Stimulated activated CD8-positive, alpha-beta memory T cell treated with anti-CD3 and anti-CD28 coated beads, Interleukin-4, amount 100 ng/mL, for 48 hours (primary cell): Measurements from ENCODE around the gene CTIF.

Experiments used
- DNase-seq: peaks from one replicate; pipeline ENCODE4 v3.0.0-alpha.2; 2020

Gene CTIF

DNA sequence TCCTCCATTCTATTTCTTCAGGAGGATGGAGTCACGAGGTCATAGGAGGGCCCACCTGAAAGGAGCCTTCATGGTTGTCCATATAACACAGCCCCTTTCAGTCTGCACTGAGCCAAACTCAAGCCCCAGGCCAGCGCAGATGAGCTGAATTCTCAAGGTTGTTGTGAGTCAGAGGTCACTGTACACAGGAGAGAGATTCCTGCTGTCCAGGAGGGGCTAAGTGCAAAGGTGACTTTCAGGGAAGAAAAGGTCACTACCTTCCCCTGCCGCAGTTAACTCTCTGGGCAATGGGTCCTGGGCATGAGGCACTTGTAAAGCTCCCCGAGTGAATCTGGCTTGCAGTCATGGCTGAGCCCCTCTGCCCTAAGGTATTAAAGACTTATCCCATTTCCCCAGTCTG is 150.7 kb downstream of the CTIF start:
- no peak for DNase-seq

DNA sequence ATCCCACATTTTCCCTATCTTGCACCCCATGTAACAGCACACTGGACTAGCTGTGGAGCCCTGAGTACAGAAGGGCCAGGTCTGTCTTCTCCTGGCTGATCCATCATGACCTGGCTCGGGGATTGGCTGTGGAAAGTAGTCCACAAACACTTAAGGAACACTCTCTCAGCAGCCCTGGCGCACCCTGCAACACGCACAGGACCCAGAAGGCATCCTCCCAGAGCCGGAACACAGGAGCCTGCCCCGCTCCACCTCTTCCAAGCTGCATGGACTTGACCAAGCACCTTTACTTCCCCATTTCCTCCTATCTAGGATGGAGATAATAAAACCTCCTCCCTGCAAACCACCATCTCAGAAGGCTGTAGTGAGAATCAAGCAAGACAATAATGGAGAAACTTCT is 151.7 kb downstream of the CTIF start:
- DNase-seq, result no peak

DNA sequence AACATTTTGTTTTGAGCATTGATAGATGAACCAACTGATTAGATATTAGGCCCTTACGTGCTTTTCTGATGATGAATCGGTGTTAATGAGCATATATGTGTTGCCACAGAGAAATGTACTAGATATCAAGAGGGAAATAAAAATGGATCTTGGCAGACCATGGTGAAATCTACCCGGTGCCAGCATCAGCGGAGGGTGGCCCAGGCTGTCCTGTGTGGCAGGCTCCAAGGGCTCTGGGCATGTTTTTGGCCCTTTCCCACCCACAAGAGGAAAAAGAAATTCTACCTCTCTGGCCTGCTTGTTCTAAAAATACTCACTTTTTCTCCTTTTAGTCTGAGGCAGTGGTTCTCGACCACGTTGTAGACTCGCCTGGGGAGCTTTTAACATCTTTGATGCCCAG is 154.2 kb downstream of the CTIF start:
- no peak for DNase-seq

DNA sequence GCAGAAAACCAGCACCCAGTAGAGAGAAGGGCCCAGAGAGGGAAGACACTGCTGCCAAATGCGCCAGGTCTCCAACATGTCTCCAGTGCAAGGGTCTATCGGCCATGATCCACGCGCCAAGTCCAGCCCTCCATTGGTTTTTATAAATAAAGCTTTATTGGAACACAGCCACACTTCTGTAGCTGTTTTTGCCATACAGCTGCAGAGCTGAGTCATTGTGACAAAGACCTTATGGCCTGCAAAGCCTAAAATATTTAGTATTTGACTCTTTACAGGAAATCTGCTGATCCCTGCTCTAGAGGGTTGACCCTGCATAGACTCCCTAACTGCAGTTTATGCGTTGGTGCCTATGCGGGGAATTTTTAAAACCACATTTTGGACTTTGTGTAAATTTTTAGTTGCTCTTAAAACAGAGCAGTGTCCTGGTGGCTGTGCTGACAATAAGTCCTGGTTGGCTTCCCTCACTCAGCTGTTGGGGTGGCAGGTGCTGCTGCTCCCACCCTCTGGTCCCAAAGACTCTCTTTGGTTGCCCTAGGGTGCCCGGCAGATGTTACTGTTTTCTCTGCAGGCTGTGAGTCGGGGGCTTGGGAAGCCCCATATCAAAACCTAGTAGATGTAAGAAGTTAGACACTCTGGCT is 154.9 kb downstream of the CTIF start:
- DNase-seq, result no peak

DNA sequence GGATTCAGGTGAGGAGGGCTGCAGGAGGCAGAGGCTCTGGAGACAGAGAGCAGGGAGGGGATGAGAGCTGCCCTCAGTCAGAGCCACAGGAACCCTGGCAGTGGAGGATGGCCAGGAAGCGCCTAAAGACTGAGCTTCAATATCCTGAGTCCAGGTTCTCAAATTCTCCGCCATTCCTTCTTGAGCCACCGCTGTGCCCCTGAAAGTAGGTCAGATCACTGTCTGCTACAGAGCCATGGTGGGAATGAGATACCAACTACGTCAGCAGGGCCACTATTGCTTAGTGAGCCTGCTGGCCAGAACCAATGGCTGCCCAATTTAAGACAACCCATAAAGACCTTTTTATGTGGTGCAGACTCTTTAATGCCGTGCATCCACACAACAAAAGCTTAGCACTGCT is 155.5 kb downstream of the CTIF start:
- DNase-seq, result no peak

DNA sequence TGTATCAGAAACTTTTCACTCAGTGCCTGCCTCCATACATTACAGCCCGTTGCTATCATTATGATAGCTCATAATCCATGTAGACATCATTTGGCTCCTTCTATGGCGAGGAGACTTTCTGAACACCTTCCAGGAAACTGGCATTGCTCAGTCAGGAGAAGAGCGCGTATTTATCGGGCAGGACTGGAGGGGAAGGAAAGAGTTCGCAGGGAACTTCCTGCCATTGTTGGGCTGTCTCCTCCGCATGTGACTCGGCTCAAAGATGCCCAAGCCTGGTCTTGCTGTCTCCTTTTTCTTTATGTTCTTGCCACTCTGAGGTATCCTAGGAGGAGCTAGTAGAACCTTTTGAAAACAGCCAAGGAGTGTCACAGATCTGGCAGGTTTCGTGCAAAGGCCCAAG is 156.8 kb downstream of the CTIF start:
- no peak for DNase-seq

DNA sequence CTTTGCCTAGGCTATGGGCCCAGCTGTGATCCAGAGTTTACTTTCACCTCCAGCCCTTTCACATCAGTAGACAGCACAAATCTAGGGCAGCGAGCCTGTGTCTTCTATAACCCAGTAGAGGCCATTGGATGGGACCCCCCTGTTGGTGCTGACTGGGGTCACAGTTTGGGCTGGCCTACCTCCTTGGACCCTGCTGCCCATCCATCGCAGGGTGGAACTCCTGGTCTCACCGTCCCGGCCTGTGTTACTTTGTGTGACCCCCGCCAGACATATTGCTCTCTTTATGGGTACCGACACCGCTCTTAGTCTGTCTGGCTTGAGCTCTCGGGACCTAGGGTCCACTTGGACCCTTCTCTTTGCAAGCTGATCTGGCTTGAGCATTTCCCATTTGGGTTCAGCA is 157.4 kb downstream of the CTIF start:
- DNase-seq, result no peak

DNA sequence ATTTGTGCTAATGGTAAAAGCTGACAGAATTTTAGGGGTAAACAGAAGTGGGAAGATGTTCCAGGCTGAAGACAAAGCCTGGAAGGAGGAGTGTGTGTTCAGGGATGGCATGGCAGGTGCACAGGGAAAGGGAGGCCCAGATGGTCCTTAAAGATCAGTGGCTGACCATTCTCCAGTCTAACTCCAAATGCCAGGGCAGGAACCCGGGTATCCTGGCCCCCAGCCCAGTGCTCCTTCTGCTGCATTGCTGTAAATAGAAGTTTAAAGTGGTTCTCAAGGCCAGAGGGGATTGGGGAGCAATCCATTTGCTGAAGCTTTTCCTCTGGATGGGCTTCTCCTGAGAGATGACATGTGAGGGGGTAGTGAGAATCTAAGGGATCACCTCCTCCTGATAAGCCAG is 158.6 kb downstream of the CTIF start:
- no peak for DNase-seq

DNA sequence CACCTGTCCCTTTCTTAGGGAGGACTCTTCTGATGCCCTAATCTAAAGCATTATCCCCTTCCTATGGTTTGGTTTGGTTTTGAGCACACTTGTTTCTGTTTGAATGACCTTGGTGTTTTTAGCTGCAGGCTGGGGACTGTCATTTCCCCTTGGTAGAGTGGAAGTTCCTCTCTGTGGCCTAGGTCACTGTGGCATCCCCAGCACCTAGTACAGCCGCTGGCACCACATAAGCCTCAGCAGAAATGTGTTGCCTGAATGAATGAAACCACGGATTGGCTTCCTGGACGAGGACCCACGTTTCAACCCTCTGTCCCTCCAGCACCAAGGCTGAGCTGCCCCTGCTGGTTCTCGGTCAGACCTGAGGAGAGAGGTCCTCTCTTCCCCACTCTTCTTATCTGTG is 159.9 kb downstream of the CTIF start:
- DNase-seq, result no peak

DNA sequence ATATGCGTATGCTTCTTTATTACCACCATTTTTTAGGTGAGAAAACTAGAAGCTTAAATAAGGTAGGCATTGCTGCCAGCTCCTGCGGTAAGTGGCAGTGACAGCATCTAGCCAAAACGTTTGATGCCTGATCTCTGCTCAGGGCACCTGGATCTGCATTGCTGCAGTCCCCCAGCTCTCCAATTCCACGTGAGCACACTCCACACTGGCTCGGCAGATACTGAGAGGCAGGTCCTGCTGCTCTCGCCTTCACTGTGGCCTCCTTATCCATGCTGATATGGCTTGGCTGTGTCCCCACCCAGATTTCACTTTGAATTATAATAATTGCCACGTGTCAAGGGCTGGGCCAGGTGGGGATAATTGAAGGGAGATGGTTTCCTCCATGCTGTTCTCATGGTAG is 160.9 kb downstream of the CTIF start:
- DNase-seq, result no peak

DNA sequence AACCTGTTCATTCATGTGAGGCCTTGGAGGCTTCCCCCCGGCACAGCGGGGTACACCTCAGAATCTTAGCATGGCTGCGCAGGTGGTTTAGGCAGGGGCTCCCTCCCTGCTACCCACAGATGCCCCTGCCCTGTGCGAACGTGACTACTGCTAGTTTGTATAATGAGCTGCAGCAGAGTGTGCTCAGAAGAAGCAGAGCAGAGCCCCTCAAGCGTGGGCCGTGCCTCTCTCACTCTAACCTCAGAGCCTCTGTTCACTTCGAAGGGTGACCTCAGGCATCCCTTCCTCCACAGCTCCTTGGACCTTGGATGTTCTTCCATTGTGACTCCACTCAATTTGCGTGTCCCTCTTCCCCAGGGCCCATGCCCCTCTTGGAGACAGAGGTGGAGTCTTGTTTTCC is 161.6 kb downstream of the CTIF start:
- no peak for DNase-seq

DNA sequence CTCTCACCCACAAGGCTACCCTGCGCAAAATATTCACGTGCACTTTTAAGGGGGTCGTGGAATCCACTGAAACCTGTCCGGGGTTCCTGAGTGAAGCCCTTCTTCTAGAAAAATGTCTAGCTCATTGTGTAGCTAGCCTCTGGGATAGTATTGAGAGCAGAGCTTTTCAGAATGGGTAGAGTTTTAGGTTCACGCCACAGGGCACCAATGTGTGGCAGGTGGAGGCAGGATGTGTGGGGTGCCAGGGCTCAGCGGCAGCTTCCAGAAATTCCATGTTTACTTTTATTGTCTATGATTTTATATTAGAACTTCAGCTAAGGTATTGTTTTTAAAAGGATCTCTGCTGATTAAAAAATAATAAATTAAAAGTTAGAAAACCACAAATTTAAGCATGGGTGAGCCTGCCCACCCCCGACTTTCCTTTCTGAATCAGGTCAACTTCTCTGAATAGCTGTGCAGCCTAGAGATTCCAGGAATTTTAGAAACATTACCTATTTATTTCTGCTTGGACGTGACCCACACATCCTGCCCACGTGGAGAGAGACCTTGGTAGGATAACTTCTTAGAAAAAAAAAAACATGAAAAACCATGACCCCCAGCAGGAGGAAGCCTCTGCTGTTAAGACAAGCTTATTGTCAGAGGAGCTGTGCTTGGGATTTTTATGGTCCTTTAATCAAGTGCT is 163.7 kb downstream of the CTIF start:
- no peak for DNase-seq

DNA sequence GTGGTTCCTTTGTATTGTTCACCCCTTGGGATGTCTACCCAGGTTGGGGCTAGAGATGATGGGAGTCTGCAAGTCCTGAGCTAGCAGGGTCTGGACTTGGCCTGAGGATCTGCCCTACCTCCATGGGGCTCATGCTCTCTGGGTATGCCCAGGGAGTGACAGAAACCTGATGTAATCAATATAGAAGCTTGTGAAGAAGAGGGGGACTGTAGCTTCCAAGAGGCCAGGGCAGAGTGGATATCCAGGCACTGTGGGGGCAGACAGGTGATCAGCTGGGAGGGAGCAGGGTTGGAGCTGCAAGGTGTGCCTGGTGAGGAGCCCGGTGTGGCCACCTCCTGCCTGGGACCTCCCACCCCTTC is 164.2 kb downstream of the CTIF start:
- no peak for DNase-seq

DNA sequence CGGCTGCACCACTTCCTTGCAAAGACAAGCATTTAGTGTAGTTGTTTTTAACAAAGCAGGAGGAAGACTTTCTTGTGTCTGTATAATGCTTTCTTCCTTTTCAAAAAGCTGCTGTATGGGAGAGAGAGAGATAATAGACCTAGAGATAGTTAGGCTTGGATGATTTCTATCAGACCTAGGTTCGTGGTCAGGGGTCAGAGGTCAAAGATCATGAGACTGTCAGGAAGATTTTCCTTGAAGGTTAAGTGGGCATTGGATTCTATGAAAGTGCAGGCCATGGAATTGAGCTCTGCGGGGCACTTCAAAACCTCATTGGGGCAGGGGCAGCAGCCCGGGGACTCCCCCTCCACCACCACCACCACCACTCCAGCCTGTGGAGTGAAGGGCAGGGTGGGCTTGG is 164.6 kb downstream of the CTIF start:
- no peak for DNase-seq

DNA sequence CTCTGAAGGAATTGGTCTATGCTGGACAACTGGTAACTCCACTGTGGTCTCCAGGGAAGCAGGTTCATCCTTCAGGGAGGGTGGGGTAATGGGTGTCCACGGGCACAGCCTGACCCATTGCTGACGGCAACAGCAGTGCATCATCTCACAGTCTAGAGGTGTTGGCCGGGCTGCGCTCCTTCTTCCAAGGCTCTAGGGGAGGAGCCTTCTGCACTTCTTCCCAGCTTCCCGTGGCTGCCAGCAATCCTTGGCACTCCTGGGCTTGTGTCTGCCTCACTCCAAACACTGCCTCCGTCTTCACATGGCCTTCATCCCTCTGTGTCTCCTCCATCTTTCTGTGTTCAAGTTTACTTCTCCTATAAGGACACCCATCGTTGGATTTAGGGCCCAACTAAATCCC is 166.2 kb downstream of the CTIF start:
- DNase-seq, result no peak

DNA sequence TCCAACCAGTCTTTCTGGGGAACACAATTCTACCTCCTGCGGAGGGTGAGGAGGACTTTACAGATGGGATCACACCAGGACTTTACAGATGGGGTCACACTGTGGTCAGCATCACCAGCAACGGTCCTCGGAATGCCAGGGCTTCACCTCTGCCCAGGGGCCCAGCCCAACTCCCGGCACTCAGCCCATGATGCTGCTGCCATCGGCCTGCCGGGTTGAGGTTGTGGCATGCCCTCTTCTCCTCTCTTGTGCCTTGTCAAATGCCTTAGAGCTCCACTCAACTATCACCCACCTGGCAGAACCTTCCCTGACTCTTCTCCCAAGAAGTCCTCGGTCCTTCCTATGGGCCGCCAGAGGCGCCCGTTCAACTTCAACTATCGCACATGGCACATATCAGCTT is 166.7 kb downstream of the CTIF start:
- DNase-seq, result no peak

DNA sequence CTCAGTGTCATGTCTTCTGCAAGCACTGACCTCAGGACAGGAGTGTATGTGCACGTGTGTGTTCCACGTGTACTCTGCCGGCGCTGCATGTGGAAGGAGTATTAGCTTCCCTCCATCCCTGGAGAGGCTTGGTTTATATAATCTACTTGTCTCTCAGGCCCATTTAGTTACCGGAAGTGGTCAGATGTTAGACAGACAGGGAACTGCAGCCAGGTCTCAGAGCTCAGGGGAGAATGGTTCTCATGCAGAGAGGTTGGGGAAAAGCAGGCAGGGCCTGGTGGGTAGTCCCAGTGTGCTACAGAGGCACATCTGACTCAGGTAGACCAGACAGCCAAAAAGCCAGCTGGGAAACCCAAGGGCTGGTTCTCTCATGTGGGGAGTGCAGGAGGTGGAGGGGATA is 167.9 kb downstream of the CTIF start:
- no peak for DNase-seq

DNA sequence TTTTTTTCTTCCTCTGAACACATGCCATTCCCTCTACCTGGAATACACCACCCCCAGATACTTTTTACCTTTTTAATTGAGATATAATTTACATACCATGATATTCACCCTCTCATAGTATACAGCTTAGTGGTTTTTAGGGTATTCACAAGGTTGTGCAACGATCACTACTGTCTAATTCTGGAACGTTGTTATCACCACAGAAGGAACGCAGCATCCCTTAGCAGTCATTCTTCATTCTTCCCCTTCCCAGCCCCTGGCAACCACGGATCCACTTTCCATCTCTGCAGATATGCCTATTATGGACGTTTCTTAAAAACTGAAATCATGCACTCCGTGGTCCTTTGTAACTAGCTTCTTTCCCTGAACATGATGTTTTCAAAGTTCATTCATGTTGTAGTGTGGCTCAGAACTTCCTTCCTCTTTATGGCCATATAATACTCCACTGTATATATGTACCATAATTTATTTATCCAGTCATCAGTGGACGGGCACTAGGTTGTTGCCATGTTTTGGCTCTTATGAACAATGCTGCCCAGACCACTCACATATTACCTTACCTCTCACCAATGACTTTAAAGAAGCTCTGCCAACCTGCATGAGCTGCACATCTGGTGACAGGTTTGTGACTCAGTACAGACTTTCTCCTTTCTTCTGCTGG is 168.9 kb downstream of the CTIF start:
- DNase-seq, result no peak

DNA sequence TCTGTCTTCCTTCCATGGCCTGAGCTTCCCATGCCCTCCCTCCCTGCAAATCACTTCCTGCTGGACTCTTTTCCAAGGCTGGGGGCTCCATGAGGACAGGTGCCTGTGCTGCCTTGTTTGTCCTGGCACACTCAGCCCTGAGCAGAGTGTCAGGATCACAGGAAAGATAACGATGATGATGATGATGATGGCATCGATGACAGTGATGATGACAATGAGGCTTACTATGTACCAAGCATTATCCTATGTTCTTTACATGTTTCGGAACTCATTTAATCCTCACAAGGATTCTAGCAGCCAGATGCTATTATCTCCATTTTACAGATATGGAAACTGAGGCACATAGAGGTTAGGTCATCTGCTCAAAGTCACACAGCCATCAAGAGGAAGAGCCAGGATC is 170.0 kb downstream of the CTIF start:
- DNase-seq, result no peak

DNA sequence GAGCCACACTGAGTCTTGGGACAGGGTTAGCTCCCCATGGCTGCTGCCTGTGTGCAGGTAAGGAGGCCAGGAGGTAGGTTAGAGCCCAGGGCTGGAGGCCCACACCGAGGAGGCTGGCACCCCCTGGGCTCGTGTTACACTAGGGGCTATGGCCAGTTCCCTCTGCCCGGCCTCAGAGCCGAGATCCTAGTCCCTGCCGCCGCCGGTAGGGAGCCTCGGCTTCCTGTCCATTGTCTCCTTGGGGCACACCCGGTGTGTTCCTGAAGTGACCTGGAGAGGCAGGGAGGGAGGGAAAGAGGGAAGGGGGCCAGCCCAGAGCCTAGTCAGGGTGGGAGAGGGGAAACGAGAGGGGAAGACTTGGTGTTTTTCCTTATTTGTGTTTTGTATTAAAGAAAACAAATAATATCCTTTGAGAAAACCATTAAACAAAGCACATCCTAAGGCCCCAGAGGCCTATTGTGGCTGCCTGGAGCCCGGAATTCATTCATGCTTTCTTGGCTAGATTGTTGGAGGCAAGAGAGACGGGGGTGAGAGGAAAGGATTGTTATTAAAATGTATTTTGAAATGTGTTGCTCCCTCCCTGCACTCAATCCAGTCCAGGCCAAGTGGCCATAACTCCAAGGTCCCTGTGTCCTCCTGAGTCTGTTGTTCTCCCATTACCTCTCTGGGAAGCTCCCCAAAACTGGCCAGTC is 170.7 kb downstream of the CTIF start:
- DNase-seq, result no peak

DNA sequence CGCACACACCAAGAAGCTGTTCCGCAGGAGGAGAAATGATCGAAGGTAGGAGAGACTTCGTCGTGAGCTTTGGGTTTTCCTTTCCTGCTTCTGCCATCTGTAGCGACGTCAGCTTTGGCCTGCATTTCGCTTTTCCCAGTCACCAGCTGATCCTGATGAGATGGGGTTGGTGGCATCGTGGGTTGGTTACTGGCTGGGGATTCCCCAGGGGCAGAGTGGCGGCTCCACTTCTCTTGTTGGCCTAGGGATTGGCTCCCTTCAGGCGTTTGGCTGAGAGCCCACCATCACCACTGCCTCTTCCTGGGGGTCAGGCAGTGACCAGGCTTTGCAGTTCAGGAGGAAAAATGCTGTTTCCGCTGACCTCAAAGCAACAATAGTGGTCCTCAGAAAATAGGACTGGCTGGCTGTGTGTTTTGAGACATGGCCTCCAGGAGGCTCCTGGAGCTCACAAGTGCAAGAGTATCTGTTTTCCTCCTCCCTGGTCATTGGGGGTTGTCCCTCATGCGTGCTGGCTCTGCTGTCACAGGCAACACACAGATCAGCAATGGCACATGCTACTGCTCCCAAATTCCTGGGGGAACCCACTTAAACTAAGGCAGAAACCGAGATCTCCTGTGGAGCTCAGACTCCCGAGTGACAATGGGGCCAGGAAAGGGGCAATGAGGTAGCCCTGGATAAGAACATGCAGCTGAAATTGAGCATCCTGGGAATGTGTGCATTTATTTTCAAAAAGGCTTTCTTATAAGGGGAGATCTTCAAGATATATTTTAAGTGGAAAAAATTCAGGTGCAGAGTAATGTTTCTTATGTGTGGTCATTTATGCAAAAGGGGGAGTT is 173.0 kb downstream of the CTIF start:
- no peak for DNase-seq

DNA sequence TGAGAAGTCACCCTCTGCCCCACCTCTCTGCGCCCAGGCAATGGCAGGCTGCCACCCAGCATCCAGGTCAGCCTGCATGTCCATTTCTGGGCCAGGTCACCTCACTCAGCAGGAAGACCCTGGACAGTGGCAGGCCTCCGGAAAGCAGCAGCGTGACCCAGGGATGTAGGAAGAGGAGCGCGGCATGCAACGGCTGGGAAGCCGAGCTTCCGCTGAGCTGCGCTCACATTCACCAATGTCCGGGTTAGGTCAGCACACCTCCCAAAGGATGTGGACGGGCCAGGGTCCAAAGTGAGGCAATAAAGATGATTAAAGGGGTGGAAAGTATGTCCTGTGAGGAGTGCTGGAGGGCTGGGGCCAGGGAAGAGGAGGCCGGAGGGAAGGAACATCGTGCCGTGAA is 174.5 kb downstream of the CTIF start:
- no peak for DNase-seq

DNA sequence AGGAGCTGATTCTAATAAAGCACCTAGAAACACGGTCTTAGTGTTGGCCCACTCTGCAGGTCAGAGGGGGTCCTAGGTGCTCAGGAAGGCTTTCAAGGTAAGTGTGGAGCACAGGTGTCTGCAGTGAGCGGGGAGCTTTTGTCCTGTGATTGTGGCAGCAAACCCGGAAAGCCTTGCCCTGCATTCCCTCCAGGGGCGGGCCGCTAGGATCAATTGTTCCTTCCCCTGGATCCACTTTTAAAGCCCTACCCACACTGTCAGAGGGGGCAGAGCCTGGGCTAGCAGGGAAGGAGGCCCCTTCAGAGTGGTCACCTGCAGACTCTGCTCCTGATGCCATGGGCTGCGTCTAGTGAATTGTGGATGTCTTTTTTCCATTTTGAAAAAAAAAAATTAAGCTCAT is 176.0 kb downstream of the CTIF start:
- no peak for DNase-seq
